Measurements from ENCODE around the gene ALKBH6.
"Not testable (repeated sequence)": the region's sequence is repeated elsewhere in the genome, so short reads cannot be mapped to it uniquely, and the experiment has no call there.

Gene ALKBH6

GRCh38 chr19:35992907-35993765, 20.9 kb downstream of the ALKBH6 start:
- DNase-seq = no peak

- DNase-seq = no peak
These were observed 22.1 kb downstream of the ALKBH6 start for GRCh38 chr19:35991731-35992450.

GRCh38 chr19:35990771-35991730, 23.0 kb downstream of the ALKBH6 start:
- DNase-seq = no peak

- DNase-seq = no peak
These were observed 23.9 kb downstream of the ALKBH6 start for GRCh38 chr19:35990156-35990555.

GRCh38 chr19:35988824-35989223, 25.2 kb downstream of the ALKBH6 start:
- no peak for DNase-seq

- no peak for DNase-seq
These were observed 26.5 kb downstream of the ALKBH6 start for GRCh38 chr19:35987571-35987896.

GRCh38 chr19:35986664-35987570, 27.1 kb downstream of the ALKBH6 start:
- DNase-seq = peak; percentile 34

GRCh38 chr19:35986111-35986510, 27.9 kb downstream of the ALKBH6 start:
- no peak for DNase-seq

- no peak for DNase-seq
These were observed 30.8 kb downstream of the ALKBH6 start for GRCh38 chr19:35983177-35983576.

- DNase-seq = not testable (repeated sequence)
These were observed 33.0 kb downstream of the ALKBH6 start for GRCh38 chr19:35980997-35981396.

- DNase-seq = no peak
These were observed 35.1 kb downstream of the ALKBH6 start for GRCh38 chr19:35978832-35979365.

- DNase-seq = no peak
These were observed 35.7 kb downstream of the ALKBH6 start for GRCh38 chr19:35978271-35978670.

GRCh38 chr19:35977446-35978222, 36.4 kb downstream of the ALKBH6 start:
- no peak for DNase-seq

- no peak for DNase-seq
These were observed 38.3 kb downstream of the ALKBH6 start for GRCh38 chr19:35975608-35976214.

- DNase-seq = no peak
These were observed 40.5 kb downstream of the ALKBH6 start for GRCh38 chr19:35973487-35973886.

- no peak for DNase-seq
These were observed 47.2 kb downstream of the ALKBH6 start for GRCh38 chr19:35966771-35967170.

- DNase-seq = peak; percentile 51
These were observed 50.5 kb downstream of the ALKBH6 start for GRCh38 chr19:35963514-35963913.

- DNase-seq = no peak
These were observed 53.5 kb downstream of the ALKBH6 start for GRCh38 chr19:35960432-35960972.

- DNase-seq = no peak
These were observed 54.1 kb downstream of the ALKBH6 start for GRCh38 chr19:35959968-35960320.
